Neutrophil (primary cell): ENCODE measurements around the gene ADAP2.

Experiments
- H3K27ac ChIP-seq: fragments of 200-600 bp; sonication (generic); 2 replicates; pipeline ENCODE4 v1.5.1; 2016; ENCODE audit warnings: mild to moderate bottlenecking, moderate library complexity
- H3K27me3 ChIP-seq: fragments of 200-600 bp; sonication (generic); 2 replicates; pipeline ENCODE4 v1.6.0; 2016; ENCODE audit warnings: mild to moderate bottlenecking
- H3K36me3 ChIP-seq: fragments of 200-600 bp; sonication (generic); 2 replicates; pipeline ENCODE4 v1.5.1; 2017
- H3K4me1 ChIP-seq, 2 experiments: fragments of 200-600 bp in 1 of 2; sonication (generic) in 1 of 2; 1 replicate in 1 of 2; 2 replicates in 1 of 2; pipeline versions ENCODE4 v1.5.1 to v1.6.1; 2013 to 2016; ENCODE audit warnings: low read depth in 1 of 2, low read length in 1 of 2, mild to moderate bottlenecking in 1 of 2, moderate library complexity in 1 of 2; ENCODE audit not compliant: control insufficient read depth in 1 of 2, insufficient read depth in 1 of 2
- H3K4me3 ChIP-seq, 2 experiments: fragments of 200-600 bp in 1 of 2; sonication (generic) in 1 of 2; 1 replicate in 1 of 2; 2 replicates in 1 of 2; pipeline ENCODE4 v1.5.1; 2013 to 2016; ENCODE audit warnings: low read depth in 1 of 2, low read length in 1 of 2, mild to moderate bottlenecking in 1 of 2, moderate library complexity in 1 of 2
- H3K9me3 ChIP-seq: fragments of 200-600 bp; sonication (generic); 2 replicates; pipeline ENCODE4 v1.5.1; 2016
- TF ChIP-seq, protein P1 (sequence below): fragments of 200-600 bp; sonication (generic); IDR thresholded peaks from 2 replicates; pipeline ENCODE4 v1.5.1; 2016; ENCODE audit warnings: antibody characterized with exemption

The ADAP2 gene

GRCh38 chr17:31008374-31009041 is 86.8 kb downstream of the ADAP2 start:
- no peaks in the 10 kb centered on the region for H3K9me3 ChIP-seq
- TF ChIP-seq, protein P1, sequence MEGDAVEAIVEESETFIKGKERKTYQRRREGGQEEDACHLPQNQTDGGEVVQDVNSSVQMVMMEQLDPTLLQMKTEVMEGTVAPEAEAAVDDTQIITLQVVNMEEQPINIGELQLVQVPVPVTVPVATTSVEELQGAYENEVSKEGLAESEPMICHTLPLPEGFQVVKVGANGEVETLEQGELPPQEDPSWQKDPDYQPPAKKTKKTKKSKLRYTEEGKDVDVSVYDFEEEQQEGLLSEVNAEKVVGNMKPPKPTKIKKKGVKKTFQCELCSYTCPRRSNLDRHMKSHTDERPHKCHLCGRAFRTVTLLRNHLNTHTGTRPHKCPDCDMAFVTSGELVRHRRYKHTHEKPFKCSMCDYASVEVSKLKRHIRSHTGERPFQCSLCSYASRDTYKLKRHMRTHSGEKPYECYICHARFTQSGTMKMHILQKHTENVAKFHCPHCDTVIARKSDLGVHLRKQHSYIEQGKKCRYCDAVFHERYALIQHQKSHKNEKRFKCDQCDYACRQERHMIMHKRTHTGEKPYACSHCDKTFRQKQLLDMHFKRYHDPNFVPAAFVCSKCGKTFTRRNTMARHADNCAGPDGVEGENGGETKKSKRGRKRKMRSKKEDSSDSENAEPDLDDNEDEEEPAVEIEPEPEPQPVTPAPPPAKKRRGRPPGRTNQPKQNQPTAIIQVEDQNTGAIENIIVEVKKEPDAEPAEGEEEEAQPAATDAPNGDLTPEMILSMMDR: no peak
- H3K27ac ChIP-seq: no peak overlapping the region
- peaks cover 35% of the 10 kb centered on the region for H3K27me3 ChIP-seq
- peaks cover 7 to 20% of the 10 kb centered on the region in 2 experiments for H3K4me1 ChIP-seq
- H3K4me3 ChIP-seq: peak overlapping the region; percentile 63 to 79
- peaks cover 13% of the 10 kb centered on the region for H3K36me3 ChIP-seq
